GM12873 (cell line): ENCODE results near the gene MSANTD7.

Experiments used
- CTCF ChIP-seq: IDR thresholded peaks from 2 replicates; pipeline ENCODE4 v1.5.1; 2012; ENCODE audit warnings: low read depth, mild to moderate bottlenecking, moderate library complexity, low read length, control low read depth; ENCODE audit not compliant: insufficient read depth; ENCODE audit errors: missing control alignments

The MSANTD7 gene

GRCh38 chr10:14822879-14823755 lies 15.0 kb upstream of the MSANTD7 start:
- peak; percentile 62 for TF ChIP-seq CTCF

GRCh38 chr10:14823966-14824365 lies 14.1 kb upstream of the MSANTD7 start:
- no peak for TF ChIP-seq CTCF

GRCh38 chr10:14826076-14826829 lies 11.9 kb upstream of the MSANTD7 start:
- no peak for TF ChIP-seq CTCF

GRCh38 chr10:14833106-14833505 lies 5.0 kb upstream of the MSANTD7 start:
- no peak for TF ChIP-seq CTCF

- no peak for TF ChIP-seq CTCF
Observed at GRCh38 chr10:14836208-14836607, 1.9 kb upstream of the MSANTD7 start.

- TF ChIP-seq CTCF = no peak
Observed at GRCh38 chr10:14837003-14837756, 926 bp upstream of the MSANTD7 start.
